HTR-8/SVneo (cell line): ENCODE results near the gene TBXT.
"Not testable (repeated sequence)": the region's sequence is repeated elsewhere in the genome, so short reads cannot be mapped to it uniquely, and the experiment has no call there.

Source experiments
- DNase-seq: peaks from one replicate; pipeline ENCODE4 v3.0.0; 2011; ENCODE audit warnings: low spot score, mixed read lengths; ENCODE audit not compliant: insufficient read length
- FAIRE-seq: peaks from 2 replicates; lab custom pipeline; 2011; peaks lifted over from hg19 to GRCh38; lab: Jason Lieb, UNC

The TBXT gene

DNA sequence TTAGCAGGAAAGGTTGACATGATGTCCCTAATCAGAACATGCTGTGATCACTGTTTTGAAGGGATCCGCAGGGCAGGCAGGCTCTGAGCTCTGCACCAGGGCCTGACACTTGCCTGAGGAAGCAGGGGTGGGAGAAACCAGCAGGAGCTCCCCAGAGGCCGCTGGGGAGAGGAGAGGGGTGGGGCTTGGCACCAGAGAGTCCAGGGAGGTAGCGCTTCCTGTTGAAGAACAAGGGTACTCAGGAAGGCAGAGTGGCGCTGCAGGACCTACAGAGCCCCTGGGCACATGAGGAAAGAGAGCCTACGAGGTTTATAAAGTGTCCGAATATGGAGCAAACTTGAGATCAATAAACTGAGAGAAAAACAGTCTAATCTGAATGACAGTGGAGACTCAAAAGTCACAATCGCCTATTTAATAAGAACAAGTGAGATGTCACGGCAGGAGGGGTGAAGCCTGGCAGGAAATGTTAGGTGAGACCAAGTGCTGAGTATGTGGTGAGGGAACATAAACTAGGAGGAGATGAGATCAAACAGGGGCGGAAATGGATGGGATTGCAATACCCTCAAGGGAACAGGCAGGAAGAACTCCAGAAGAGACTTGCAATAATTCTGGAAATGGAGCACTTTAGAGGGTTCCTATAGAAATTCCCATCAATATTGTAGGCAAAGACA is 5.8 kb upstream of the TBXT start:
- FAIRE-seq: no peak
- no peak for DNase-seq

DNA sequence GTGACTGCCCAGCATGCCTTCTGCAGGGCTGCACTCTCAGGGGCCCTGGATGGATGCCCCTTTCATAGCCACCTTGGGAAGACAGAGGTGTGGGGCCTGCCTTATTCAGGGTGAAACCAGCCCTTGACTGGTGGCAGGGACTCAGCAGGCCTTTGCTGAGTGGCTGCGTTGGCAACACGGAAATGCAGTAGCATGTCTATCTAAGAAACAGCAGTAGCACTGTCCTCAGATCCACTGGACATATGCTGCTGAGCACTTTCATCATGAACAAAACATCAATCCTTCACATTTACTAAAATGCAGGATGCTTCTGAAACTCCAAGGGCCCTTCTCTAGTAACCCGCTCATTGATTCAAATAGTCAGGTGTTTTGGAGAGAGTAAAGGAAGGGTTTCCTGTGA is 4.9 kb upstream of the TBXT start:
- no peak for DNase-seq
- FAIRE-seq: no peak

DNA sequence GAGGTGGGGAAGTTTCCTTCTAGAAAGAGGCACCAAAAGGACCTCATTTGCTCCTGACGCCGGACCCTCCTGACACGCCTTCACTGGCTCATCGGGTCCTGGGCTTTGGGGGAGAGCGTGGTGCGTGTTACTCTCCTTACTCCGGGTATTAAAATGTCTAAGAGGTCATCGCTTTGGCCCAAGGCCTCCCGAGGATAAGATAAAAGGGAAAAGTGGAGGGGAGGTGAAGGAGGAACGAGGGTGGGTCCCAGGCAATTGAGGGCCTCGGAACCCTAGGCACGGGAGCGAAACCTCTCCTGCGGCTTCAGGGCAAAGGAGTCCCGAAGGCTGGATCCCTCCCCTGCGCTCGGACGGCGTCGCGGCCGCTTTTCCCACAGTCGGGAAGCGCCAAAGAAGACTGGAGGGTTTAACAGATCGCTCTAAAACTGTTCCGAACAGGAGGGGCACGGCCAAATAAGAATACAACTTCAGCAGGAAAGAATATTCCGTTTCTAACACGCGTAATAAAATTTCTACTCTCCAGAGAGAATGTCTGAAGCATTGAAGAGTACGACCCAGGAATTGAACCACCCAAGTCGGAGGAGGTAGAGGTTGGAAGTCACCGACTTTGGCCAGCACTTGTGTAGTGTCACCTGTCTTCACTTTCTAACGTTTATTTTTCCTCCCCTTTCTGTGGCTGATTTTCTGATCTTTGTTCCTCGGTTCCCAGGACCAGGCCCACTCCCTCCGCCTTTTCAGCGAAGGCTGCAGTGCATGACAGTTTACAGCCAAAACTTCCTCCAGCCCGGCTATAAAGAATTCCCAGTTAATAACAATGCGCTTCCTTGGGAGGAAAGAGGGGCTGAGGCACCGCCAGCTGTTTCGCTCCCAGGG is 2.1 kb upstream of the TBXT start:
- FAIRE-seq: no peak
- DNase-seq: no peak

DNA sequence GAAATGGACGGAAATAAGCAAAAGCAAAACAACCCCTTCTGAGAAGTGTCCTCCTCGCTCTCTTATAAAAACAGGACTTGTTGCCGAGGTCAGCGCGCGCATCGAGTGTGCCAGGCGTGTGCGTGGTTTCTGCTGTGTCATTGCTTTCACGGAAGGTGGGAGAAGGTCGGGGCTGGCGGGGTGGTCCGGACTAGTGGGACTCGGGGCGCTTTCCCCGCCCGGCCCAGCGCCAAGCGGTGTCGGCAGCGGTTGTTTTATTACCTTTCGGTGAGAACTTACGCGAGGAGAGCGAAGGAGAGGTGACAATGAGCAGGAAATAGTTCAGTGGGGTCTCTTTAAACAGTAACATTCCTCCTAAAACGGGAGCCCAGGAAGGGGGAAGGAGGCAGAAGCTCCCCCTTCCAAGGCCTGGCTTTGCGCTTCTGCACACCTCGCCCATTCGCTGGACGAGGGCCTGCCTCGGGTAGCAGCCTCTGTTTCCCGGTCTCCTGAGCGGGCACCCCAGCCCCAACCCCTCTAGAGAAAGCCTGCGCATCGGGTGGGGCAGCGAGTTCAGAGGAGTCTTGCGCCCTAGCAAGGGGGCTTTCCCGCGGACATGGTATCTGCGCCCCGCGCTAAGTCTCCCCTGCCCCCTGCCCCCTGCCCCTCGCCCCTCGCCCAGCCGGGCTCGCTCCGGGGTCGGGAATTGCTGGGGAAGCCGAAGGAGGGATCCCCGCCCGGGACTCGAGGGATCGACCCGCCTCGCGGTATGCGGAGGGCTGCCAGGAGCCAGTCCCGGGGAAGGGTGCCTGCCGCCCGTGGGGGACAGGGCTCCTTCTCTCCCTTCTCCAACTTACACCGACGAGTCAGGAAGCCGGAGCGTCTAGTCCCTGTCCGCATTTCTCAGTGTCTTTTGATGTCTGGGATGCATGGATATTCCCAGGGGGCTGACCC is 1.2 kb upstream of the TBXT start:
- FAIRE-seq (no peak), DNase-seq (no peak)

DNA sequence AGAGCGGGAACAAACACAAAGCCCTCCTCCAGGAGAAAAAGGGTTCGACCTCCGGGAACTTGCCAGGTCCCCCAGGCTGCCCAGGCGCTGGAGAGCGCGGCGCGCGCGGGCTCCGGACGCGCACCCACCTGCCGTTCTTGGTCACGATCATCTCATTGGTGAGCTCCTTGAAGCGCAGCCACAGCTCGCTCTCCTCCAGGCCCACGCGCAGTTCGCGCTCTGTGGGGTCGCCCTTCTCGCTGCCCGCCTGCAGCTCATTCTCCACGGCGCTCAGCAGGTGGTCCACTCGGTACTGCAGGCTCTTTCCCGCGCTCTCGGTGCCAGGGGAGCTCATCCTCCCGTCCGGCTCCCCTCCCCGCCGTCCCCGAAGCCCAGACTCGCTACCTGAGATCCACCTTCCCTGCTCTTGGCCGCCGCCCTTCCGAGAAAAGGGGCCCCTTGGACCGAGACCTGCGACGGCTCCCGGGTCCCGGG is 356 bp downstream of the TBXT start:
- FAIRE-seq (no peak), DNase-seq (no peak)

DNA sequence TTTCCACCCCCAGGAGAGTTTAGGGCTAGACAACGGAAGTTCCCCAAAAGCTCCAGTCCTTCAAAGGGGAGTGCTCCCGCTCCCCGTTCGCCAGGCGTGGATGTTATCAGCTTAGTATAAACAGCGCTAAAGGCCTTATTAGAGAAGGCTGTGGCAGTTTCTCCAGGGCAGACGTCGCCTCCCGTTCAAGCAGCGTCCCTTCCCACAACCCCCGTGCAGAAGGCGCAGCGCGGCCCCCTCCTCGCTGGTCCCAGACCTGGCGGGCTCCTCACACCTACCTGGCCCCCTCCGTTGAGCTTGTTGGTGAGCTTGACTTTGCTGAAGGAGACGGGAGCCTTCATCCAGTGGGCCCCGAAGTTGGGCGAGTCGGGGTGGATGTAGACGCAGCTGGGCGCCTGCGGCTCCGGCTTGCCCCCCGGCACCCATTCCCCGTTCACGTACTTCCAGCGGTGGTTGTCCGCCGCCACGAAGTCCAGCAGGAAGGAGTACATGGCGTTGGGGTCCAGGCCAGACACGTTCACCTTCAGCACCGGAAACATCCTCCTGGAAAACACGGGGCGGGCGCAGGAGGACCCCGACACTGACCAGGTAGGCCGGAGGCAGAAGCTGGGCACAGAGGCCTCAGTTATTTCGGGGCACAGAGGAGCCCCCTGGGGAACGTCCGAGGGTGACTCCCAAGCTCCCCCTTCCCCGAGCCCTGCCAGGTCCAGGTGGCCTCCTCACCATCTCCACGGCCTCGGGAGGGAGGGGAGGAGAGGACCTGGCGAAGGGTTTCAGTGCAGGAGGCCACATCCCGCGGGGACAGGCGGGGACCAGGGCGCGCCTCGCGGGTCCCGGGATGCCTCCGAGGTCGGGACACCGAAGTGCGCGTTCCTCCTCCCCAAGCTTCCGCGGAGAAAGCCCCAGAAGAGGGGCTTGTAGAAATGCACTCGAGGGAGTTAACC is 1.1 kb downstream of the TBXT start:
- FAIRE-seq (no peak), DNase-seq (no peak)

DNA sequence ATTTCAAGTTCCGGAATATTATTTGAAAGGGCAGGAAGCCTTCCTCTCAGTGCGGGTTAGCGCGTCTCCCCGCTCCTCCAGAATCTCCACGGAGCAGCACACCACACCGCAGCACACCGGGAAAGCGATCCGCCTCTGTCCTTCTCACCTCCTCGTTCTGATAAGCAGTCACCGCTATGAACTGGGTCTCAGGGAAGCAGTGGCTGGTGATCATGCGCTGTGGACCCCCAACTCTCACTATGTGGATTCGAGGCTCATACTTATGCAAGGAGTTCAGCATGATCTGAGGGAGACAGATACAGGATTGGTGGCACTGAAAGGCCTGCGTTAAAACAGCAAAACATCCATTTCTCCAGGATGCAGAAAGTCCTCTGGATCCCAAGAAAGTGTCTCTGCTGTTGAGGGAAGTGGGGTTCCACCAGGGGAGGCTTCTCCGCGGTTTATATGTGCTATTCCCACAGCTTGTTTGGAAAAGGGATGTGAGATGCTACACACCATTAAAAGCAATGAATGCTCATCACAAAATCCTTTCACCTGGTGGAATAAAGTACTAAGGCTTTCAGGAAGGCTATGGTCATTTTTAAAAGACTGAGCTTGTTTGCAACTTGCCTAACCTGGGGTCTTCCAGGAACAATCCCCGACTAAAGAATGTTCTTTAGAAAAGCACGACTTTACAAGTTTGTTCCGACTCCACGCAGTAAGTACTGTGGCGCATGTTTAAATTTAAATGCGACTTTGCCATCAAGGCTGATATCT is 1.9 kb downstream of the TBXT start:
- DNase-seq (no peak), FAIRE-seq (no peak)

DNA sequence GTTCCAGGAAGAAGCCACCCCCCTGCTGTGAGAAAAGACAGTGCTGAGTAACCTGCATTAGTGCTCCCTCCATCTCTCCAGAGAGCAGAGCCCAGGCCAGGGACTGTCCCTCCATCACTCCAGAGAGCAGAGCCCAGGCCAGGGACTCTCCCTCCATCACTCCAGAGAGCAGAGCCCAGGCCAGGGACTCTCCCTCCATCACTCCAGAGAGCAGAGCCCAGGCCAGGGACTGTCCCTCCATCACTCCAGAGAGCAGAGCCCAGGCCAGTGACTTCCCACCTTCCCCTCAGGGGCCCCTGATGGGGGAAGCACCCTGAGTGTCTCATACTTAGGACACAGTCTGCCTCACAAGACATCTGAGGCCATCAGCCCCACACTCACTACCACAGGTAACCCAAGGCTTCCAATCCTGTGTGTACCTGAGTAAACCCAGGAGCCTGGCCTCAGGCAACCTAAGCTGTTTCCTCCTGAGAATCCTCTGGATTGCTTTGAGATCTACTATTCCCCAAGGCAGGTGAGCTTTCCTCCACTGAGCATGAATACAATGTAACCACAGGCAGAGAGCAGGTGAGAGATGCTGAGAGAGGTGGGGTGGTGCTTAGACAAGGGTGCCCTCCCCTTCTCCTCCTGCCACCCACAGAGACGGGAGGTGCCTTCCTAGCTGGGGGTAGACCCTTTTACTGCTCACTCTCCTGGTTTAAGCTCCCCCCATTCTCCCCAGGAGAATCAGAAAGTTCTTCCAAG is 4.9 kb downstream of the TBXT start:
- DNase-seq (no peak), FAIRE-seq (no peak)

DNA sequence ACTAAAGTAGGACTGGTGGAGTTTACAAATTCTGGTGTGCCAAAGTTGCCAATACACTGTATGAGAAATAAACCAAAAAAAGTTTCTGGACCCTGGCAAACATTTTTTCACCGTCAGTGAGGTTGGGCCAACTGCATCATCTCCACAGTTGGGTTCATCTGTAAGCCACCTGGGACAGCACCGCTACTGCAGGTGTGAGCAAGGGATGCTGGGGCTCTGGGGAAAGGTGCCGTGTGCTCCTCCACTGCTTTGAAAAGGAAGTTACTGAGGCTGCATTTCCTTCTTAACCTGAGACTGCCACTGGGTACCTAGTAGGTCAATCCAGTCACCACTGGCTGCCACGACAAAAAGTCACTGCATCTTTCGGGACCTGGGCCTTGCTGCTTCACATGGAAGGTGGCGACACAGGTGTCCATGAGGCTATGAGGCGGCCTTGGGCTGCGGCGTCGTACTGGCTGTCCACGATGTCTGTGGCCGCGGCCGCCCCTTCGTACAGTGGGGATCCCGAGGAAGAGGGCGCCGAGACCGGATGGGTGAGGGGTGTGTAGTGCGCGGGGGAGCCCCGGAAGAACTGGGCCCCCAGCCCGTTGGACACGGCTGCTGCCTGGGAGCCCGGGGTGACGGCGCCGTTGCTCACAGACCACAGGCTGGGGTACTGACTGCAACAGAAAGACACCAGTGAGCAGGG is 9.6 kb downstream of the TBXT start:
- FAIRE-seq (no peak), DNase-seq (no peak)

DNA sequence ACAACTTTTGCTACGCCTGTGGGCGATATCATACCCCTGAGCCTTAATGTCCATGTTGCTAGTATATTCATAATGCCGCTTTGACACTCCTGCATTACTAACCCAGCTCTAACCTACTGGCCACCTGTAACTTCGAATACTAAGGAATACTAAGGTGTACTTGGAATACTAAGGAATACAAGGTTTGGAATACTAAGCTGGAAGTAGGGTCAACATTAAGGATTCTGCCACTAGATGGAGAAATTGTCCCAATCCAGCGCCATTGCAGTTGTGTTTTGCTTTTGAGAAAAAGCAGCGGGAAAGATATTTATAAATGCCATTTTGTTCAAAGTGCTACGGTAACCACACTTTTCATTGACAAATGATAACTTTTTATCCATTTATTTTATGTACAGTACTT is 10.7 kb downstream of the TBXT start:
- FAIRE-seq (no peak), DNase-seq (no peak)

DNA sequence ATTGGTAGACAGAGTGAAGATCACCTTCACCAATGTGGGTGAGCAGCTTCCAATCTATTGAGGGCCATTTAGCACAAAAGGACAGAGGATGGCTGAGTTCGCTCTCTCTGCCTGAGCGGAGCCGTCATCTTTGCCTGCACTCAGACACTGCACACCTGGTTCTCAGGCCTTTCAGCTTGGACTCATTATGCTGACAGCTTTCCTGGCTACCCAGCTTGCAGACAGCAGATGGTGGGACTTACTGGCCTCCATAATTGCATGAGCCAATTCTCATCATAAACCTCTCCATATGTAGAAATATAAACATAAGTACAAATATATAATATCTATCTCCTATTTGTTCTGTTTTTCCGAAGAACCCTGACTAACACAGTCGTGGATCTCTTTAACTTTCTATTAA is 13.7 kb downstream of the TBXT start:
- DNase-seq (no peak), FAIRE-seq (no peak)

DNA sequence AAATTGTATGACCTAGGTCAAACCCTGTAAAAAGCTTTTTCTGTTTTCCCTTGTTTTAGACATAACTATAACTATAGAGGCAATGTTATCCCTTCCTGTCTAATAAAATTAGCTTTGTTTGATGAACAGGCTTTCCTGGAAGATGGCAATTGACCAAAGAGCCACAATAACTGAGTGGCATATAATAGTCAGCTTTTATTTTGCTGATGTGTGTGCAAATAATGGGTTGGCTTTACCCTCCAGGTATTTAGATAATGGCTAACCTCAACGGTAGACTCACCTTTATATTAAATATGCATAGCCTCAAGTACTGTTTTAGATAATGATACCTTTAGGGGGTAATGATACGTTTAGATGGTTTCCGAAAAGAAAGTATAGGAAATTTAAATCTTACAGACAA is 15.0 kb downstream of the TBXT start:
- DNase-seq: no peak

DNA sequence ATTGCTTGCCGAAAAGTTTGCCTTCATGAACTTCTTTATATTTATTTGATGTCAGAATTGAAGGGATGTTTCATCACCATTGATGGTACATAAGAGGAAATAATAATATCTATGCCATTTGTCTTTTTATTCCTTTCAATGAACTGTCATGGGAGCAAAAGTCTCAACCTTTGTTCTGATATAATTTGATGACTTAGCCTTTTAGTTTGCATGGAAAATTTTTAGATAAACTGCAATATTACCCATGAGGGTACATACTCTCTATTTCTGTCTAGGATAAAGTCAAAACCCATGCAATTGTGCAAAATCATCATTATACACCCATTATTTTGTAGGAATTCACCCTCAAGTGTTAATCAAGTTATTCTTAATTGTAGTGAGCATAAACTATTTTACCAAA is 15.9 kb downstream of the TBXT start:
- DNase-seq (no peak), FAIRE-seq (no peak)

More for the DNA sequence above, 15.0 kb downstream of the TBXT start:
- FAIRE-seq: no peak

DNA sequence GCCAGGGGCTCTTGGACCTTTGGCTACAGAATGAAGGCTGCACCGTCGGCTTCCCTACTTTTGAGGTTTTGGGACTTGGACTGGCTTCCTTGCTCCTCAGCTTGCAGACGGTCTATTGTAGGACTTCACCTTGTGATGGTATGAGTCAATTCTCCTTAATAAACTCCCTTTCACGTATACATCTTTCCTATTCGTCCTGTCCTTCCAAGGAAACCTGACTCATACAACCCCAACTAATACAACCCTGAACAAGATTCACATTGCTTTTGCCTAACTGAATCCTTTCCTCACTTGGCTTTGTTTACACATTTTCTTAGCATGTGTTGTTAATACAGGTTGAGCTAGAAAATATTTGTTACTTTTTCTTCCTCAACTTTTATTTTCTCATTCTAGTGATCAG is 21.9 kb downstream of the TBXT start:
- DNase-seq (no peak), FAIRE-seq (no peak)

DNA sequence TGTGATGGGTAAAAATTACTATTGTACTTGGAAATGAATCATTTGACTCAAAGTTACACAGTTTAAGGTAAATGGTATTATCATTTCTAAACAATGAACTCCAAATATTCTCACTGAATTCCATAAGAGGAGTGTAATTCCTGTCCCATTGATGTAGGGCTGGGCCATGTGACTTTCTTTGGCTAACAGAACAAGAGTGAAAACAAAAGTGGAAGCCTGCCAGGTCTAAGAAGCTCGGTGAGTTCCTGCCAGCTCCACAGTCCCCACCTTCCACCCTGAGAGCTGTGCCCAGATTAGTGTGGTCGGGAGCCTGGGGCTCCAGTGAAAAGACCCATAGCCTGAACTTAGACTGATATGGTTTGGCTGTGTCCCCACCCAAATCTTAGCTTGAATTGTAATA is 24.6 kb downstream of the TBXT start:
- no peak for FAIRE-seq

DNA sequence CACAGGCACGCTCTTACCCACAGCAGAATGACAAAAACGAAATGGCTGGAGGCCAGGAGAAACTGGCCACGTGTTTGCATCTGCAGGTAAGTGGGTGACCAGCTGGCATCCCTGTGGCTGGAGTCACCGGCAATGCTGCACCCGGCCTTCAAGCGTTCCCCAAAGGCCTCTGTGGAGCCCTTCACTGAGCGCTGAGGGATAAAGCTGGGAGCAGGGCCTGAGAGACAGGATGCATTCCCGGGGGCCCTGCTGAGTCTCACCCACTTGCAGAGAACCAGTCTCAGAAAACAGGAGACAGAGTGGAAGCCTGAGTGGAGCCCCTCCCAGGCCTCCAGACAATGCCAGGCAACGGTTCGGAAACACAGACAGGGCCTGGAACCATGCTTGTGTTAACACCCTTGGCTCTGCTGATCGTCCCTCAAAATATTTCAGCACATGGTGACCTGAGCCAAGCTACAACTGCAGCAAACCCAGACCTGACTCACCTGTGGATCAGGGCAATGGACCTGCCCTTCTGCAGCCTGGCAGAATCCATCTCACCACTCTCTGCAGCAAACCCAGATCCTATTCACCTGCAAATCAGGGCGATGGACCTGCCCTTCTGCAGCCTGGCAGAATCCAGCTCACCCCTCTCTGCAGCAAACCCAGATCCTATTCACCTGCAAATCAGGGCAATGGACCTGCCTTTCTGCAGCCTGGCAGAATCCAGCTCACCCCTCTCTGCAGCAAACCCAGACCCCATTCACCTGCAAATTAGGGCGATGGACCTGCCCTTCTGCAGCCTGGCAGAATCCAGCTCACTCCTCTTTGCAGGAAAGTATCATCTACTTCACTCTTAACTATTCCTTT is 39.8 kb downstream of the TBXT start:
- FAIRE-seq: no peak
- DNase-seq: no peak

More for the DNA sequence above, 24.6 kb downstream of the TBXT start:
- DNase-seq: no peak

DNA sequence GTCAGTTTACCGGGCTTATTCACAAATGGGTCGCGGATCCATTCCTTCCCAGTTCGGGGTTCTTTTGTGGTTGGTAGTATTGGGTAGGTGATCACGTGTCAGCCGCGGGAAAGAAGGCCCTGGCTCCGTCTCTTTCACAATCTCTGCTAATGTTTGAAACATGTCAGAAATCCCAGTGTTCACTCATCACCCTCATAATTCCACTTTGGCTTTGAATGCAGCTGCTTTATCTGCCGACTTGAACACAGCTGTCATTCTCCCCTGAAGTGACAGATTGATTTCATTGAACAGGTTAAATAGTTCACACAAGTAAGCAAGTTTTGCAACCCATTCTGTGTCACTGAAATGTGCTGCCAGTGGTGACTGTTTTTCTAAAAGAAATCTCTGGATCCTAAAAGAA is 44.5 kb downstream of the TBXT start:
- not testable (repeated sequence) for FAIRE-seq, DNase-seq
